Stimulated activated CD4-positive, alpha-beta T cell treated with anti-CD3 and anti-CD28 coated beads, Interleukin-1b, Interleukin-23, amount 100 ng/mL, for 4 hours (primary cell): ENCODE data around the gene DPP7.
A peak's percentile ranks its signal among the peaks of the same experiment; 100 is the strongest.

Source experiments
- DNase-seq, 2 donors: peaks; one replicate each; pipeline ENCODE4 v3.0.0-alpha.2; 2020; ENCODE audit warnings: low read depth in 2 of 2

The DPP7 gene

GRCh38 chr9:137088121-137088520, 26.4 kb downstream of the DPP7 start:
- no peak for DNase-seq

- DNase-seq, result no peak
Observed at GRCh38 chr9:137087409-137087925, 27.1 kb downstream of the DPP7 start.

GRCh38 chr9:137086531-137087408, 27.8 kb downstream of the DPP7 start, which contains the start of gene MAN1B1:
Gene MAN1B1 (plus strand): TSS chr9:137086985. CDS start chr9:137087000, 15 bp downstream.
- peak; percentile 99 to 100 for DNase-seq

- DNase-seq, result peak in 1 of 2 donors; percentile 9
Observed at GRCh38 chr9:137085920-137086530, 28.5 kb downstream of the DPP7 start.

GRCh38 chr9:137084526-137084925, 30.0 kb downstream of the DPP7 start:
- no peak for DNase-seq

GRCh38 chr9:137083394-137084004, 31.0 kb downstream of the DPP7 start:
- no peak for DNase-seq

- no peak for DNase-seq
Observed at GRCh38 chr9:137082925-137083290, 31.6 kb downstream of the DPP7 start.

- DNase-seq, result no peak
Observed at GRCh38 chr9:137082222-137082924, 32.2 kb downstream of the DPP7 start.

- no peak for DNase-seq
Observed at GRCh38 chr9:137080260-137081122, 34.0 kb downstream of the DPP7 start.

- DNase-seq, result no peak
Observed at GRCh38 chr9:137079401-137079787, 35.1 kb downstream of the DPP7 start.

- DNase-seq, result no peak
Observed at GRCh38 chr9:137078701-137079400, 35.7 kb downstream of the DPP7 start.

GRCh38 chr9:137077758-137078693, 36.5 kb downstream of the DPP7 start:
- no peak for DNase-seq

- DNase-seq, result peak in 1 of 2 donors; percentile 40
Observed at GRCh38 chr9:137077010-137077747, 37.4 kb downstream of the DPP7 start, which contains the start of gene UAP1L1. Gene UAP1L1 (plus strand): TSS chr9:137077517. CDS start chr9:137077533, 16 bp downstream.

GRCh38 chr9:137076636-137077009, 37.9 kb downstream of the DPP7 start:
- DNase-seq, result no peak

GRCh38 chr9:137075275-137075775, 39.2 kb downstream of the DPP7 start:
- DNase-seq, result no peak

- no peak for DNase-seq
Observed at GRCh38 chr9:137074657-137075274, 39.8 kb downstream of the DPP7 start.

GRCh38 chr9:137073992-137074399, 40.5 kb downstream of the DPP7 start:
- no peak for DNase-seq

GRCh38 chr9:137071282-137071681, 43.3 kb downstream of the DPP7 start:
- no peak for DNase-seq
